ENCODE data around the gene CBLN3.

- TF ChIP-seq SMC3 (conservative IDR thresholded peaks at IDR 0.05; ENCODE audit: poor library complexity) (no peak), POLR2AphosphoS5 (IDR thresholded peaks at IDR 0.05) (no peak)
These were observed 51.1 kb downstream of the CBLN3 start for GRCh38 chr14:24378327-24378726.
